Neural cell (in vitro differentiated cells): ENCODE data around the gene ADORA1.

Experiments used
- CTCF ChIP-seq: fragments of 450-650 bp; IDR thresholded peaks from 2 replicates; pipeline ENCODE4 v1.5.1; 2014; ENCODE audit warnings: antibody characterized with exemption, mild to moderate bottlenecking, moderate library complexity; ENCODE audit not compliant: poor library complexity, severe bottlenecking
- EP300 ChIP-seq: fragments of 450-650 bp; conservative IDR thresholded peaks from 2 replicates; pipeline ENCODE4 v1.6.1; 2014; ENCODE audit warnings: antibody characterized with exemption, mild to moderate bottlenecking, moderate library complexity; ENCODE audit not compliant: poor library complexity, severe bottlenecking
- EZH2 ChIP-seq: fragments of 200-600, 300-800 bp; shearing (Covaris generic), sonication (generic); IDR thresholded peaks from 2 replicates; pipeline ENCODE4 v1.6.1; 2014; ENCODE audit warnings: antibody characterized with exemption, low read length, borderline replicate concordance, mild to moderate bottlenecking; ENCODE audit not compliant: insufficient read depth, poor library complexity, severe bottlenecking
- POLR2AphosphoS5 ChIP-seq: IDR thresholded peaks from 2 replicates; pipeline ENCODE4 v1.6.1; 2012
- RAD21 ChIP-seq: fragments of 450-650 bp; conservative IDR thresholded peaks from 2 replicates; pipeline ENCODE4 v1.6.1; 2014; ENCODE audit warnings: antibody characterized with exemption, mild to moderate bottlenecking, moderate library complexity
- REST ChIP-seq: IDR thresholded peaks from 2 replicates; pipeline ENCODE4 v1.6.1; 2012; ENCODE audit warnings: borderline replicate concordance
- SMC3 ChIP-seq: fragments of 450-650 bp; conservative IDR thresholded peaks from 2 replicates; pipeline ENCODE4 v1.6.1; 2014; ENCODE audit warnings: antibody characterized with exemption, mild to moderate bottlenecking, moderate library complexity; ENCODE audit not compliant: poor library complexity

- TF ChIP-seq SMC3 (no peak), CTCF (no peak), POLR2AphosphoS5 (no peak), EZH2 (no peak), REST (no peak), RAD21 (no peak), EP300 (no peak)
Measured at GRCh38 chr1:203190949-203191348, 63.4 kb downstream of the ADORA1 start.
